Keratinocyte (primary cell): ENCODE measurements around the gene ZNF462. TPM values are rescaled to one million over a fixed set of nuclear protein-coding genes. Genes with fewer than 3 reads are reported as not detected.

Source experiments
- DNase-seq: peaks from one replicate; pipeline ENCODE4 v3.0.0-alpha.2; 2011; ENCODE audit warnings: low read depth, missing footprints, low spot score
- FAIRE-seq: peaks from 2 replicates; lab custom pipeline; 2011; peaks lifted over from hg19 to GRCh38; lab: Jason Lieb, UNC
- H2AFZ ChIP-seq: 2 replicates; pipeline ENCODE4 v1.6.0; 2012; ENCODE audit warnings: low read length, control low read depth, inconsistent platforms; ENCODE audit not compliant: control insufficient read depth
- H3K27ac ChIP-seq: 2 replicates; pipeline ENCODE4 v1.5.1; 2011; ENCODE audit warnings: low read length; ENCODE audit not compliant: control insufficient read depth, insufficient read depth
- H3K27me3 ChIP-seq: 3 replicates; pipeline ENCODE4 v1.6.0; 2011; ENCODE audit warnings: low read length; ENCODE audit not compliant: control insufficient read depth, insufficient read depth; ENCODE audit errors: extremely low read depth
- H3K36me3 ChIP-seq, 2 experiments: 2 replicates in 1 of 2; 3 replicates in 1 of 2; pipeline ENCODE4 v1.5.1; 2011; ENCODE audit warnings: low read length in 2 of 2, mild to moderate bottlenecking in 1 of 2; ENCODE audit not compliant: control insufficient read depth in 2 of 2, insufficient read depth in 2 of 2; ENCODE audit errors: extremely low read depth in 1 of 2
- H3K4me1 ChIP-seq: 3 replicates; pipeline ENCODE4 v1.5.1; 2011; ENCODE audit warnings: low read length; ENCODE audit not compliant: control insufficient read depth, insufficient read depth; ENCODE audit errors: extremely low read depth
- H3K4me2 ChIP-seq: 3 replicates; pipeline ENCODE4 v1.6.0; 2011; ENCODE audit warnings: low read depth, low read length; ENCODE audit not compliant: control insufficient read depth, insufficient read depth; ENCODE audit errors: extremely low read depth
- H3K4me3 ChIP-seq, 3 experiments: fragments of 200-600 bp in 1 of 3; sonication (generic) in 1 of 3; 2 replicates in 2 of 3; 3 replicates in 1 of 3; pipeline ENCODE4 v1.5.1; 2011 to 2016; ENCODE audit warnings: low read length in 3 of 3, mild to moderate bottlenecking in 3 of 3, control low read depth in 2 of 3, inconsistent platforms in 1 of 3, low read depth in 1 of 3, mixed read lengths in 1 of 3, mixed run types in 1 of 3, moderate library complexity in 1 of 3; ENCODE audit not compliant: control insufficient read depth in 2 of 3, insufficient read depth in 2 of 3; ENCODE audit errors: extremely low read depth in 1 of 3
- H3K79me2 ChIP-seq: 2 replicates; pipeline ENCODE4 v1.6.0; 2012; ENCODE audit warnings: low read length; ENCODE audit not compliant: control insufficient read depth, insufficient read depth
- H3K9ac ChIP-seq: 3 replicates; pipeline ENCODE4 v1.6.0; 2011; ENCODE audit warnings: low read length; ENCODE audit not compliant: control insufficient read depth, insufficient read depth; ENCODE audit errors: extremely low read depth
- H3K9me1 ChIP-seq: 3 replicates; pipeline ENCODE4 v1.6.0; 2011; ENCODE audit warnings: low read length; ENCODE audit not compliant: control insufficient read depth, insufficient read depth; ENCODE audit errors: extremely low read depth
- H3K9me3 ChIP-seq: 2 replicates; pipeline ENCODE4 v1.5.1; 2012; ENCODE audit warnings: low read depth, low read length; ENCODE audit not compliant: control insufficient read depth
- H4K20me1 ChIP-seq: 3 replicates; pipeline ENCODE4 v1.6.0; 2011; ENCODE audit warnings: low read length; ENCODE audit not compliant: control insufficient read depth, insufficient read depth; ENCODE audit errors: extremely low read depth
- EZH2 ChIP-seq: IDR thresholded peaks from one replicate; pipeline ENCODE4 v1.6.1; 2012; ENCODE audit warnings: inconsistent platforms, mild to moderate bottlenecking, low read length, moderate library complexity
- dilution Hi-C: fragments of 300-500 bp; cut with MboI; formaldehyde crosslinking; loops from one replicate; pipeline ENCODE4 v1.7.0; 2020; ENCODE audit warnings: low sequenced_read_pairs; ENCODE audit not compliant: extremely low pct_ligation_motif_present
- polyA plus RNA-seq, 5 experiments: library from polyadenylated mRNA; depleted of rRNA in 3 of 5; stranded (reverse) in 3 of 5; stranded (forward) in 1 of 5; unstranded in 1 of 5; fragments of >200 nt; gene quantifications; 1 replicate in 1 of 5; 2 replicates in 3 of 5; 3 replicates in 1 of 5; pipeline versions ENCODE4 v1.2.1 to v1.2.3, GENCODE V29; 2011 to 2012; ENCODE audit warnings: missing spikeins in 2 of 5, low read depth in 1 of 5, low replicate concordance in 1 of 5
- TF ChIP-seq, protein P1 (sequence below), 3 experiments: IDR thresholded peaks in 1 of 3; conservative IDR thresholded peaks in 1 of 3; optimal IDR thresholded peaks in 1 of 3; 2 replicates in 2 of 3; 3 replicates in 1 of 3; pipeline versions ENCODE3 to v1.5.1; 2011; ENCODE audit warnings: low read length in 3 of 3, mild to moderate bottlenecking in 3 of 3, moderate library complexity in 2 of 3, control low read depth in 1 of 3, inconsistent platforms in 1 of 3; ENCODE audit not compliant: insufficient read depth in 2 of 3; ENCODE audit errors: extremely low read depth in 1 of 3

Gene ZNF462
- polyA plus RNA-seq, 1 donor (not counting 4 experiments of a cell fraction or from before 2014, with no cell fraction given), result 7.8 TPM

GRCh38 chr9:106928350-106928749 lies 65.4 kb downstream of the ZNF462 start:
- Histone ChIP-seq H3K36me3 (peaks cover 55 to 69% of the 10 kb centered on the region in 2 experiments), H2AFZ (no peak overlapping the region), H3K9me3 (no peaks in the 10 kb centered on the region), H3K9ac (no peak overlapping the region), H3K4me2 (no peak overlapping the region), H3K4me3 (no peak overlapping the region), H3K27ac (no peak overlapping the region), H3K27me3 (no peaks in the 10 kb centered on the region), H3K79me2 (no peaks in the 10 kb centered on the region), H3K4me1 (no peaks in the 10 kb centered on the region), H3K9me1 (peaks cover 2% of the 10 kb centered on the region), H4K20me1 (no peaks in the 10 kb centered on the region)
- no peak for TF ChIP-seq EZH2
- TF ChIP-seq, protein P1, sequence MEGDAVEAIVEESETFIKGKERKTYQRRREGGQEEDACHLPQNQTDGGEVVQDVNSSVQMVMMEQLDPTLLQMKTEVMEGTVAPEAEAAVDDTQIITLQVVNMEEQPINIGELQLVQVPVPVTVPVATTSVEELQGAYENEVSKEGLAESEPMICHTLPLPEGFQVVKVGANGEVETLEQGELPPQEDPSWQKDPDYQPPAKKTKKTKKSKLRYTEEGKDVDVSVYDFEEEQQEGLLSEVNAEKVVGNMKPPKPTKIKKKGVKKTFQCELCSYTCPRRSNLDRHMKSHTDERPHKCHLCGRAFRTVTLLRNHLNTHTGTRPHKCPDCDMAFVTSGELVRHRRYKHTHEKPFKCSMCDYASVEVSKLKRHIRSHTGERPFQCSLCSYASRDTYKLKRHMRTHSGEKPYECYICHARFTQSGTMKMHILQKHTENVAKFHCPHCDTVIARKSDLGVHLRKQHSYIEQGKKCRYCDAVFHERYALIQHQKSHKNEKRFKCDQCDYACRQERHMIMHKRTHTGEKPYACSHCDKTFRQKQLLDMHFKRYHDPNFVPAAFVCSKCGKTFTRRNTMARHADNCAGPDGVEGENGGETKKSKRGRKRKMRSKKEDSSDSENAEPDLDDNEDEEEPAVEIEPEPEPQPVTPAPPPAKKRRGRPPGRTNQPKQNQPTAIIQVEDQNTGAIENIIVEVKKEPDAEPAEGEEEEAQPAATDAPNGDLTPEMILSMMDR (optimal IDR thresholded peaks at IDR 0.05 in 1 of 3, IDR thresholded peaks at IDR 0.05 in 1 of 3, conservative IDR thresholded peaks at IDR 0.05 in 1 of 3; ENCODE audit: extremely low read depth in 1 of 3, insufficient read depth in 2 of 3, low read length in 3 of 3), result no peak
- DNase-seq (no peak), FAIRE-seq (no peak)
- dilution Hi-C loops, result no loop called here

- Histone ChIP-seq H3K9ac (no peak overlapping the region), H3K9me3 (no peaks in the 10 kb centered on the region), H3K4me1 (no peaks in the 10 kb centered on the region), H3K4me3 (no peak overlapping the region), H3K36me3 (peaks cover 55 to 62% of the 10 kb centered on the region in 2 experiments), H3K27ac (no peak overlapping the region), H3K4me2 (no peak overlapping the region), H3K27me3 (no peaks in the 10 kb centered on the region), H2AFZ (no peak overlapping the region), H4K20me1 (no peaks in the 10 kb centered on the region), H3K79me2 (no peaks in the 10 kb centered on the region), H3K9me1 (peaks cover 2% of the 10 kb centered on the region)
- DNase-seq, result no peak
- no peak for TF ChIP-seq EZH2
- TF ChIP-seq, protein P1 (optimal IDR thresholded peaks at IDR 0.05 in 1 of 3, IDR thresholded peaks at IDR 0.05 in 1 of 3, conservative IDR thresholded peaks at IDR 0.05 in 1 of 3; ENCODE audit: extremely low read depth in 1 of 3, insufficient read depth in 2 of 3, low read length in 3 of 3), result no peak
- FAIRE-seq, result no peak
- dilution Hi-C loops, result no loop called here
Observed at GRCh38 chr9:106929471-106930177, 66.7 kb downstream of the ZNF462 start.
